Stimulated activated CD8-positive, alpha-beta memory T cell treated with anti-CD3 and anti-CD28 coated beads, Interleukin-2, amount 100 ng/mL, for 48 hours (primary cell): ENCODE results near the gene ZNF280A.
A peak's percentile ranks its signal among the peaks of the same experiment; 100 is the strongest.
"Not testable (repeated sequence)": the region's sequence is repeated elsewhere in the genome, so short reads cannot be mapped to it uniquely, and the experiment has no call there.

ENCODE experiments used
- DNase-seq, 2 donors: peaks; one replicate each; pipeline ENCODE4 v3.0.0-alpha.2; 2020; ENCODE audit warnings: low read depth in 2 of 2

The ZNF280A gene

GRCh38 chr22:22468794-22469469, 51.1 kb downstream of the ZNF280A start:
- DNase-seq = not testable (repeated sequence)

GRCh38 chr22:22467112-22467511, 53.0 kb downstream of the ZNF280A start:
- no peak for DNase-seq

- DNase-seq = no peak
Observed at GRCh38 chr22:22465782-22466181, 54.3 kb downstream of the ZNF280A start.

GRCh38 chr22:22465094-22465602, 54.9 kb downstream of the ZNF280A start:
- DNase-seq = no peak

- DNase-seq = no peak
Observed at GRCh38 chr22:22464541-22465054, 55.5 kb downstream of the ZNF280A start.

DNA sequence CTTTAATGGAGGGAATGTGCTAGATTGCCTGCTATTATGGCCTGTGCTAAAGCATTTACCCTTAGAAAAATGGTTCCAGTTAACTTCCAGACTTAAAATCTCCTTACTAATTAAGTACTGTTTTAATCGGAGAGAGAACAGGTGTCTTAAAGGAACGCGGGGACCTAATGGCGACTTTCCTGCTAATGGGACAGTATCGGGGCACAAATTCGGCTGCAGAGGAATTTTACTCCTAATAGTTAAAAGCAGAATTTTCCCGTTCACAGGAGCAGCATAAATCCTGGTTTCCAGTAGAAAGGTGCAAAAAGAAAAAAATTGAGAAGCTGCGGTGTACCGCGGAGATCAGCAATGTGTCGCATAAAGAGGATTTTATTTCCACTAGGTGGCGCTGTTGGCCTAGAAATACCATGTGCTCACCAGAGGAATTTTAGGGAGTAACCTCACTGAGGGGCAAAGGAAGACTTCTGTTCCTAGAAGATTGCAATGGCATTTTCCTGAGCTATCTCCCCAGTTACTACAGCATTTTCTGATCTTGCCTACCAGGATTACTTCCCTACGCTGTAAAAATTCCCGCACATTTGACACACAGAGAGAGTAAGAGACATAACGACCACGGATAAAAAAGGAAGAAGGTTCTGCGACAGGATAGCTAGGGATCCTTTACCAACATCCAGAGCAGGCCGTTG, 56.1 kb downstream of the ZNF280A start:
- DNase-seq = peak; percentile 4 to 9
